ENCODE results near the gene C2orf92.

GRCh38 chr2:97715951-97716694 lies 46.6 kb downstream of the C2orf92 start:
- TF ChIP-seq CTCF (IDR thresholded peaks at IDR 0.05) (no peak), CHD2 (IDR thresholded peaks at IDR 0.05; ENCODE audit: low read length, partially characterized antibody) (no peak), EP300 (IDR thresholded peaks at IDR 0.05) (no peak), CBX8 (IDR thresholded peaks at IDR 0.05) (no peak), MAX (IDR thresholded peaks at IDR 0.05) (no peak), RFX5 (IDR thresholded peaks at IDR 0.05) (no peak), POLR2A (IDR thresholded peaks at IDR 0.05; ENCODE audit: low read length) (no peak), USF2 (IDR thresholded peaks at IDR 0.05) (no peak), CEBPB (IDR thresholded peaks at IDR 0.05) (no peak), POLR2AphosphoS2 (conservative IDR thresholded peaks at IDR 0.05; ENCODE audit: low read length) (no peak), FOSL2 (IDR thresholded peaks at IDR 0.05) (no peak), FOSL2 (CRISPR knock-in tag; IDR thresholded peaks at IDR 0.05) (no peak), RARB (CRISPR knock-in tag; IDR thresholded peaks at IDR 0.05) (no peak)
